Occipital lobe (tissue), 2 donors: Measurements from ENCODE around the gene SIPA1L3. TPM values are rescaled to one million over a fixed set of nuclear protein-coding genes. Genes with fewer than 3 reads are reported as not detected.

Source experiments
- DNase-seq: peaks from one replicate; lab custom pipeline; 2025; lab: John Stamatoyannopoulos, UW
- total RNA-seq: library from RNA; depleted of rRNA; stranded (reverse); fragments of >200 nt; gene quantifications from one replicate; pipeline ENCODE4 v1.2.3, GENCODE V29; 2014

The SIPA1L3 gene
- total RNA-seq, 1 donor from 2014 or later, result 8.6 TPM

GRCh38 chr19:37998801-37999308 lies 91.8 kb downstream of the SIPA1L3 start:
- no peak for DNase-seq

- DNase-seq, result no peak
Observed at GRCh38 chr19:37999309-38000213, 92.6 kb downstream of the SIPA1L3 start.

GRCh38 chr19:38001158-38001781 lies 94.3 kb downstream of the SIPA1L3 start:
- DNase-seq, result no peak

- peak; percentile 62 for DNase-seq
Observed at GRCh38 chr19:38003438-38004185, 96.6 kb downstream of the SIPA1L3 start.

- DNase-seq, result no peak
Observed at GRCh38 chr19:38004186-38004520, 97.1 kb downstream of the SIPA1L3 start.

- DNase-seq, result peak; percentile 87
Observed at GRCh38 chr19:38004521-38005223, 97.7 kb downstream of the SIPA1L3 start.

- no peak for DNase-seq
Observed at GRCh38 chr19:38005224-38005614, 98.2 kb downstream of the SIPA1L3 start.

- DNase-seq, result no peak
Observed at GRCh38 chr19:38006361-38007045, 99.5 kb downstream of the SIPA1L3 start.

- DNase-seq, result no peak
Observed at GRCh38 chr19:38009650-38010242, 102.7 kb downstream of the SIPA1L3 start.

GRCh38 chr19:38011426-38011825 lies 104.4 kb downstream of the SIPA1L3 start:
- no peak for DNase-seq

- DNase-seq, result no peak
Observed at GRCh38 chr19:38012290-38012689, 105.3 kb downstream of the SIPA1L3 start.

- no peak for DNase-seq
Observed at GRCh38 chr19:38012944-38013343, 105.9 kb downstream of the SIPA1L3 start.

GRCh38 chr19:38013913-38014580 lies 107.0 kb downstream of the SIPA1L3 start:
- DNase-seq, result no peak

GRCh38 chr19:38015216-38015615 lies 108.2 kb downstream of the SIPA1L3 start:
- no peak for DNase-seq

GRCh38 chr19:38015761-38016160 lies 108.8 kb downstream of the SIPA1L3 start:
- DNase-seq, result no peak

- DNase-seq, result no peak
Observed at GRCh38 chr19:38017401-38018151, 110.6 kb downstream of the SIPA1L3 start.

- no peak for DNase-seq
Observed at GRCh38 chr19:38018694-38019395, 111.8 kb downstream of the SIPA1L3 start.

- DNase-seq, result no peak
Observed at GRCh38 chr19:38019396-38019724, 112.4 kb downstream of the SIPA1L3 start.

GRCh38 chr19:38020311-38020710 lies 113.3 kb downstream of the SIPA1L3 start:
- no peak for DNase-seq
